Natural killer cell (primary cell): ENCODE data around the gene NLGN4Y. TPM values are rescaled to one million over a fixed set of nuclear protein-coding genes. Genes with fewer than 3 reads are reported as not detected.

Experiments used
- ATAC-seq, 3 donors: fragments of 150-1000 bp in 2 of 3; fragments of 200-7000 bp in 1 of 3; cut with Tn5 transposase; 1 replicate in 1 of 3; 2 replicates in 2 of 3; pipeline ENCODE4 v1.10.0; 2021; ENCODE audit warnings: mild to moderate bottlenecking in 2 of 3, moderate library complexity in 2 of 3
- DNase-seq, 2 donors: peaks; one replicate each; pipeline versions ENCODE4 v3.0.0 to v3.0.0-alpha.2; 2013 to 2021; ENCODE audit warnings: mixed read lengths in 1 of 2
- H3K27ac ChIP-seq: one replicate; pipeline ENCODE4 v1.5.1; 2013; ENCODE audit warnings: mild to moderate bottlenecking, low read length
- H3K27me3 ChIP-seq: one replicate; pipeline ENCODE4 v1.6.1; 2013; ENCODE audit warnings: low read length; ENCODE audit not compliant: control insufficient read depth, insufficient read depth
- H3K36me3 ChIP-seq: one replicate; pipeline ENCODE4 v1.6.1; 2013; ENCODE audit warnings: low read length; ENCODE audit not compliant: control insufficient read depth, insufficient read depth
- H3K4me1 ChIP-seq: one replicate; pipeline ENCODE4 v1.6.1; 2013; ENCODE audit warnings: low read length; ENCODE audit not compliant: control insufficient read depth, insufficient read depth
- H3K4me3 ChIP-seq: one replicate; pipeline ENCODE4 v1.5.1; 2013; ENCODE audit warnings: low read length
- H3K9me3 ChIP-seq: one replicate; pipeline ENCODE4 v1.6.1; 2013; ENCODE audit warnings: low read length; ENCODE audit not compliant: control insufficient read depth, insufficient read depth
- H3K27ac Mint-ChIP-seq, 2 donors: one replicate each; pipeline ENCODE4 v1.8.0; 2022; ENCODE audit warnings: mild to moderate bottlenecking in 2 of 2, mixed read lengths in 2 of 2, moderate library complexity in 1 of 2
- H3K27me3 Mint-ChIP-seq, 2 donors: one replicate each; pipeline ENCODE4 v1.8.0; 2022; ENCODE audit warnings: low read depth in 2 of 2, mixed read lengths in 2 of 2
- H3K36me3 Mint-ChIP-seq: one replicate; pipeline ENCODE4 v1.8.0; 2022; ENCODE audit warnings: mixed read lengths
- H3K4me1 Mint-ChIP-seq, 2 donors: one replicate each; pipeline ENCODE4 v1.8.0; 2022; ENCODE audit warnings: mixed read lengths in 2 of 2
- H3K4me3 Mint-ChIP-seq: one replicate; pipeline ENCODE4 v1.8.0; 2022; ENCODE audit warnings: mild to moderate bottlenecking, moderate library complexity, mixed read lengths
- H3K9me3 Mint-ChIP-seq, 2 donors: one replicate each; pipeline ENCODE4 v1.8.0; 2022; ENCODE audit warnings: mixed read lengths in 2 of 2
- CTCF ChIP-seq: fragments of 200-600 bp; IDR thresholded peaks from one replicate; pipeline ENCODE4 v1.8.0; 2022; ENCODE audit warnings: antibody characterized with exemption
- WGBS: methylation state at CpG from one replicate; pipeline ENCODE4 v1.1.7; 2013; ENCODE audit warnings: missing lambda C conversion rate; ENCODE audit not compliant: insufficient coverage; 5-methylcytosine and 5-hydroxymethylcytosine counted together
- intact Hi-C: fragments of 100-400 bp; cut with micrococcal nuclease; formaldehyde crosslinking; loops from one replicate; pipeline ENCODE4 v1.14.2; 2022
- total RNA-seq, 4 donors: library from RNA; stranded (reverse); fragments of 120-200 nt in 1 of 4; gene quantifications; one replicate each; pipeline versions ENCODE4 v1.2.3 to v1.2.4, GENCODE V29; 2013 to 2022

NLGN4Y gene
- total RNA-seq, 3 donors from 2014 or later (not counting 1 experiment from before 2014, with no cell fraction given): 0.38 TPM; not detected in 2

- WGBS: no CpG with 5 or more reads among the region's 2 CpGs
- no peak overlapping the region for H3K27ac Mint-ChIP-seq
- H3K36me3 ChIP-seq: no peaks in the 10 kb centered on the region
- ATAC-seq: no peak
- TF ChIP-seq CTCF: no peak
- H3K36me3 Mint-ChIP-seq: no peaks in the 10 kb centered on the region
- H3K27me3 ChIP-seq: no peaks in the 10 kb centered on the region
- H3K4me1 ChIP-seq: no peaks in the 10 kb centered on the region
- H3K27me3 Mint-ChIP-seq: no peaks in the 10 kb centered on the region
- H3K9me3 Mint-ChIP-seq: no peaks in the 10 kb centered on the region
- DNase-seq: no peak
- intact Hi-C loops: no loop called here
- H3K9me3 ChIP-seq: no peaks in the 10 kb centered on the region
- H3K27ac ChIP-seq: no peak overlapping the region
- no peak overlapping the region for H3K4me3 ChIP-seq
- H3K4me1 Mint-ChIP-seq: no peaks in the 10 kb centered on the region
- no peak overlapping the region for H3K4me3 Mint-ChIP-seq
These were observed 109.4 kb downstream of the NLGN4Y start for GRCh38 chrY:14633718-14634117.

GRCh38 chrY:14634954-14635353, 110.6 kb downstream of the NLGN4Y start:
- ATAC-seq (no peak), DNase-seq (no peak)
- H3K36me3 Mint-ChIP-seq: no peaks in the 10 kb centered on the region
- no peak overlapping the region for H3K27ac Mint-ChIP-seq
- Histone ChIP-seq H3K4me3 (no peak overlapping the region), H3K36me3 (no peaks in the 10 kb centered on the region), H3K4me1 (no peaks in the 10 kb centered on the region), H3K9me3 (no peaks in the 10 kb centered on the region), H3K27me3 (no peaks in the 10 kb centered on the region), H3K27ac (no peak overlapping the region)
- H3K9me3 Mint-ChIP-seq: no peaks in the 10 kb centered on the region
- TF ChIP-seq CTCF: no peak
- H3K27me3 Mint-ChIP-seq: no peaks in the 10 kb centered on the region
- no peak overlapping the region for H3K4me3 Mint-ChIP-seq
- intact Hi-C loops: no loop called here
- H3K4me1 Mint-ChIP-seq: no peaks in the 10 kb centered on the region

- H3K4me1 ChIP-seq: no peaks in the 10 kb centered on the region
- H3K27ac Mint-ChIP-seq: no peak overlapping the region
- no peak overlapping the region for H3K4me3 ChIP-seq
- H3K9me3 Mint-ChIP-seq: no peaks in the 10 kb centered on the region
- H3K36me3 ChIP-seq: no peaks in the 10 kb centered on the region
- H3K36me3 Mint-ChIP-seq: no peaks in the 10 kb centered on the region
- no peak for TF ChIP-seq CTCF
- intact Hi-C loops: no loop called here
- no peaks in the 10 kb centered on the region for H3K27me3 Mint-ChIP-seq
- no peaks in the 10 kb centered on the region for H3K27me3 ChIP-seq
- no peak overlapping the region for H3K4me3 Mint-ChIP-seq
- H3K27ac ChIP-seq: no peak overlapping the region
- no peak for DNase-seq
- H3K4me1 Mint-ChIP-seq: no peaks in the 10 kb centered on the region
- ATAC-seq: no peak
- H3K9me3 ChIP-seq: no peaks in the 10 kb centered on the region
These were observed 113.2 kb downstream of the NLGN4Y start for GRCh38 chrY:14637551-14637950.

- intact Hi-C loops: no loop called here
- no peaks in the 10 kb centered on the region for H3K27me3 ChIP-seq
- ATAC-seq: no peak
- 86% methylated on average over 1 of the region's 2 CpGs for WGBS
- TF ChIP-seq CTCF: no peak
- no peak overlapping the region for H3K4me3 ChIP-seq
- H3K4me1 ChIP-seq: no peaks in the 10 kb centered on the region
- no peak overlapping the region for H3K4me3 Mint-ChIP-seq
- no peak for DNase-seq
- no peaks in the 10 kb centered on the region for H3K36me3 Mint-ChIP-seq
- peaks cover 0 to 1% of the 10 kb centered on the region in 2 donors for H3K9me3 Mint-ChIP-seq
- H3K9me3 ChIP-seq: no peaks in the 10 kb centered on the region
- no peaks in the 10 kb centered on the region for H3K27me3 Mint-ChIP-seq
- H3K27ac ChIP-seq: no peak overlapping the region
- no peak overlapping the region for H3K27ac Mint-ChIP-seq
- H3K36me3 ChIP-seq: no peaks in the 10 kb centered on the region
- no peaks in the 10 kb centered on the region for H3K4me1 Mint-ChIP-seq
These were observed 117.5 kb downstream of the NLGN4Y start for GRCh38 chrY:14641853-14642252.
